Activated naive CD4-positive, alpha-beta T cell (primary cell): ENCODE data around the gene PARD3B.

ENCODE experiments used
- DNase-seq, 4 experiments: peaks; one replicate each; lab custom pipeline; 2025; lab: John Stamatoyannopoulos, UW

PARD3B gene

GRCh38 chr2:205556841-205557539 is 1011.7 kb downstream of the PARD3B start:
- DNase-seq, result no peak

- DNase-seq, result no peak
Observed at GRCh38 chr2:205557873-205558272, 1012.6 kb downstream of the PARD3B start.

GRCh38 chr2:205561441-205561840 is 1016.2 kb downstream of the PARD3B start:
- DNase-seq, result no peak

GRCh38 chr2:205563646-205564045 is 1018.4 kb downstream of the PARD3B start:
- DNase-seq, result no peak

- no peak for DNase-seq
Observed at GRCh38 chr2:205564346-205565141, 1019.3 kb downstream of the PARD3B start.

GRCh38 chr2:205565142-205565522 is 1019.9 kb downstream of the PARD3B start:
- no peak for DNase-seq

GRCh38 chr2:205566606-205567168 is 1021.4 kb downstream of the PARD3B start:
- no peak for DNase-seq

- DNase-seq, result no peak
Observed at GRCh38 chr2:205568620-205569019, 1023.3 kb downstream of the PARD3B start.

GRCh38 chr2:205570648-205571047 is 1025.4 kb downstream of the PARD3B start:
- no peak for DNase-seq

- no peak for DNase-seq
Observed at GRCh38 chr2:205571360-205571959, 1026.2 kb downstream of the PARD3B start.

GRCh38 chr2:205574001-205574400 is 1028.7 kb downstream of the PARD3B start:
- DNase-seq, result no peak

GRCh38 chr2:205579335-205579734 is 1034.1 kb downstream of the PARD3B start:
- DNase-seq, result no peak

GRCh38 chr2:205580212-205580987 is 1035.1 kb downstream of the PARD3B start:
- DNase-seq, result no peak

GRCh38 chr2:205582366-205582765 is 1037.1 kb downstream of the PARD3B start:
- no peak for DNase-seq

- DNase-seq, result no peak
Observed at GRCh38 chr2:205585449-205586383, 1040.4 kb downstream of the PARD3B start.

GRCh38 chr2:205586626-205587025 is 1041.4 kb downstream of the PARD3B start:
- DNase-seq, result no peak

GRCh38 chr2:205589479-205589878 is 1044.2 kb downstream of the PARD3B start:
- DNase-seq, result no peak

- DNase-seq, result no peak
Observed at GRCh38 chr2:205590759-205591158, 1045.5 kb downstream of the PARD3B start.

- no peak for DNase-seq
Observed at GRCh38 chr2:205593891-205594290, 1048.6 kb downstream of the PARD3B start.

GRCh38 chr2:205596581-205596980 is 1051.3 kb downstream of the PARD3B start:
- DNase-seq, result no peak
